Measurements from ENCODE around the gene TEN1. TPM values are rescaled to one million over a fixed set of nuclear protein-coding genes. Genes with fewer than 3 reads are reported as not detected.
A peak's percentile ranks its signal among the peaks of the same experiment; 100 is the strongest.

Gene TEN1
- total and polyA plus RNA-seq, 2 of the 4 experiments (the other 2 are of a cell fraction): 14.7 to 17.9 TPM

GRCh38 chr17:75941442-75941819, 37.6 kb upstream of the TEN1 start:
- WGBS, 2 experiments (ENCODE audit: extremely low coverage in 2 of 2, insufficient read length in 1 of 2): no CpG with 5 or more reads among the region's 6 CpGs
- intact Hi-C loops (cut with micrococcal nuclease): loop anchor here (5.0 kb wide), 1 partner anchor 34 kb away; no protein-coding TSS in a partner anchor
- no TSS peak for BruUV-seq (replicated peaks)
- Histone ChIP-seq H3K23ac (ENCODE audit: low read depth, low read length) (no peak overlapping the region), H3K56ac (ENCODE audit: extremely low read depth, insufficient read depth, low read length) (no peak overlapping the region), H2AK5ac (ENCODE audit: low read depth, low read length) (no peak overlapping the region), H3K14ac (replicated peaks; ENCODE audit: low read depth, low read length) (peak overlapping the region; percentile 34; the same call in 1 of the 2 replicates), H2BK120ac (ENCODE audit: low read depth, low read length) (no peak overlapping the region), H3K4me1 (ENCODE audit: control insufficient read depth, insufficient read depth, low read length) (peaks cover 3% of the 10 kb centered on the region; the same call in 1 of the 2 replicates), H3K9me1 (ENCODE audit: insufficient read depth, low read length) (peaks cover 5% of the 10 kb centered on the region; the same call in 1 of the 2 replicates), H2AFZ (replicated peaks; ENCODE audit: low read length, poor library complexity) (peak overlapping the region; percentile 76), H3K18ac (ENCODE audit: low read depth, low read length) (no peak overlapping the region), H4K5ac (ENCODE audit: low read depth, low read length) (no peak overlapping the region), H3K4me2 (ENCODE audit: low read depth, low read length) (peak overlapping the region; percentile 92), H3K36me3 (ENCODE audit: control insufficient read depth, insufficient read depth, low read length) (peaks cover 2% of the 10 kb centered on the region), H3K9ac (ENCODE audit: low read depth, low read length) (no peak overlapping the region; the same call in 1 of the 2 replicates), H3K4me3 (ENCODE audit: insufficient read depth, low read depth, low read length) (peak overlapping the region; percentile 38; the same call in 1 of the 2 replicates), H4K91ac (ENCODE audit: insufficient read depth, low read depth, low read length) (no peak overlapping the region), H2BK20ac (ENCODE audit: low read depth, low read length) (no peak overlapping the region), H4K20me1 (ENCODE audit: insufficient read depth, low read length) (no peaks in the 10 kb centered on the region), H3K9me3 (ENCODE audit: control insufficient read depth, insufficient read depth, low read length) (no peaks in the 10 kb centered on the region), H2AK9ac (replicated peaks; ENCODE audit: low read depth, low read length, poor library complexity) (no peak overlapping the region), H4K8ac (ENCODE audit: low read depth in 2 of 2, low read length in 2 of 2) (no peak overlapping the region; a peak in 1 of 4 replicates), H2BK5ac (ENCODE audit: low read depth, low read length, poor library complexity, severe bottlenecking) (no peak overlapping the region), H3K27ac (ENCODE audit: insufficient read depth, low read length) (no peak overlapping the region; the same call in 1 of the 2 replicates), H3K27me3 (ENCODE audit: control insufficient read depth, insufficient read depth, low read length) (no peaks in the 10 kb centered on the region), H2BK15ac (ENCODE audit: low read depth, low read length) (no peak overlapping the region), H3K4ac (ENCODE audit: low read depth, low read length) (no peak overlapping the region), H3K79me1 (ENCODE audit: low read depth in 1 of 2, low read length in 2 of 2) (peaks cover 5 to 9% of the 10 kb centered on the region in 2 experiments; a peak in 2 of 4 replicates)
- POLR2A ChIA-PET (ENCODE audit: unreplicated experiment): interaction anchor here (0.6 to 1.0 kb wide), 2 partner anchors 35 to 37 kb away, joined by 3 read pairs; partner anchors contain the start of genes ACOX1 and TEN1
- no peak for TF ChIP-seq RFX5 (IDR thresholded peaks at IDR 0.05; ENCODE audit: low read depth, low read length)
- no peak for TF ChIP-seq RAD21 (IDR thresholded peaks at IDR 0.05; ENCODE audit: low read length)
- TF ChIP-seq NFE2L2 (IDR thresholded peaks at IDR 0.05; ENCODE audit: low read depth, low read length): no peak
- TF ChIP-seq FOS (IDR thresholded peaks at IDR 0.05; ENCODE audit: low read depth, low read length): no peak
- no peak for TF ChIP-seq MAZ (IDR thresholded peaks at IDR 0.05; ENCODE audit: borderline replicate concordance, low read depth, low read length)
- no peak for TF ChIP-seq CEBPB (IDR thresholded peaks at IDR 0.05; ENCODE audit: low read depth, low read length)
- no peak for TF ChIP-seq MXI1 (IDR thresholded peaks at IDR 0.05; ENCODE audit: borderline replicate concordance, low read depth, low read length)
- no peak for TF ChIP-seq CHD1 (IDR thresholded peaks at IDR 0.05; ENCODE audit: low read depth, low read length)
- TF ChIP-seq SMC3 (IDR thresholded peaks at IDR 0.05; ENCODE audit: low read depth, low read length): no peak
- TF ChIP-seq USF2 (IDR thresholded peaks at IDR 0.05; ENCODE audit: low read depth, low read length): no peak
- no peak for TF ChIP-seq MAFK (IDR thresholded peaks at IDR 0.05; ENCODE audit: low read depth, low read length)
- no peak for TF ChIP-seq CTCF (conservative IDR thresholded peaks at IDR 0.05; ENCODE audit: low read depth, low read length)
- TF ChIP-seq RCOR1 (IDR thresholded peaks at IDR 0.05; ENCODE audit: insufficient replicate concordance, low read length): no peak
- no peak for TF ChIP-seq BHLHE40 (IDR thresholded peaks at IDR 0.05; ENCODE audit: low read depth, low read length)
- no peak for TF ChIP-seq POLR2A (IDR thresholded peaks at IDR 0.05; ENCODE audit: low read depth, low read length)
- TF ChIP-seq ELK1 (IDR thresholded peaks at IDR 0.05; ENCODE audit: borderline replicate concordance, low read depth, low read length): no peak
- dilution Hi-C loops (cut with HindIII; ENCODE audit: low sequenced_read_pairs, unreplicated experiment): no loop called here
- DNase-seq: no peak
- CTCF ChIA-PET: interaction anchor here (0.5 to 1.0 kb wide), 3 partner anchors 18 to 114 kb away, joined by 3 to 4 read pairs (median 4); no protein-coding TSS in a partner anchor
- ATAC-seq (ENCODE audit: low read depth): no peak
- in situ Hi-C loops (cut with MboI; ENCODE audit: low sequenced_read_pairs): no loop called here
